ENCODE data around the gene ADIG. TPM values are rescaled to one million over a fixed set of nuclear protein-coding genes. Genes with fewer than 3 reads are reported as not detected.
A peak's percentile ranks its signal among the peaks of the same experiment; 100 is the strongest.

ADIG gene
- total and polyA plus RNA-seq, 2 of the 13 experiments (the other 11 are each of a cell fraction or from before 2014, with no cell fraction given): 0.15 TPM; not detected in 1

DNA sequence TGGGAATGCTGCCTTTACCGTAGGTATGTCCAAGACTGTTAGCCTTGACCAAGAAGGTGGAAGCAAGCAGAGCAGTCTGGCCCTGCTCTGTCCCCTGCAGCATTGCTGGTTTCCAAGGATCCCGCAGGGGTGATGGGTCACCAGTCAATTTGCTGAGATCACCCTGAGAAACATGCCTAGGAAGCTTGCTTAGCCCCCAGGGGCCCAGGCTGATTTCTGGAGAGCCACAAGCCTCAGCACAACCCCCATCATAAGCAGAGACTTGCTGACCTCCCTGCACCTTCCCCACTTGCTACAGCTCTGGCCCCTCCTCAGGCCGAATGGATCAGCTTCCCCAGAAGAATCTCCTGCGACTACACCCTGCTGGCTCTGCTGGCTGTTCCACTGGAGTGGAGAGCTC is 42.1 kb downstream of the ADIG start:
- H3K9ac ChIP-seq (ENCODE audit: insufficient read depth, low read depth, low read length): no peak overlapping the region
- H3K79me2 ChIP-seq (ENCODE audit: insufficient read depth, low read length): no peaks in the 10 kb centered on the region
- no TSS peak for BruUV-seq (replicated peaks)
- no peaks in the 10 kb centered on the region for H3K4me1 ChIP-seq (ENCODE audit: insufficient read depth, low read length)
- H3K27me3 ChIP-seq (ENCODE audit: control insufficient read depth in 1 of 2, insufficient read depth in 2 of 2, low read length in 2 of 2): peaks cover 2 to 30% of the 10 kb centered on the region in 2 experiments; a peak in 4 of 5 replicates
- 50% methylated on average over 4 of the region's 4 CpGs for WGBS (ENCODE audit: low lambda C conversion rate)
- no peak overlapping the region for H3K4me2 ChIP-seq (ENCODE audit: low read depth, low read length)
- FAIRE-seq: no peak
- ChIA-PET POLR2A (no interaction called here), CTCF (ENCODE audit: low intra/inter-chr PET ratio, low total read pairs) (no interaction called here)
- peaks cover 3% of the 10 kb centered on the region; the same call in 1 of the 2 replicates for H3K9me3 ChIP-seq (ENCODE audit: low read length)
- H4K20me1 ChIP-seq (ENCODE audit: insufficient read depth, low read length): no peaks in the 10 kb centered on the region
- H3K27ac ChIP-seq (ENCODE audit: extremely low read length, insufficient read depth, low read length): no peak overlapping the region
- TF ChIP-seq, protein P1, sequence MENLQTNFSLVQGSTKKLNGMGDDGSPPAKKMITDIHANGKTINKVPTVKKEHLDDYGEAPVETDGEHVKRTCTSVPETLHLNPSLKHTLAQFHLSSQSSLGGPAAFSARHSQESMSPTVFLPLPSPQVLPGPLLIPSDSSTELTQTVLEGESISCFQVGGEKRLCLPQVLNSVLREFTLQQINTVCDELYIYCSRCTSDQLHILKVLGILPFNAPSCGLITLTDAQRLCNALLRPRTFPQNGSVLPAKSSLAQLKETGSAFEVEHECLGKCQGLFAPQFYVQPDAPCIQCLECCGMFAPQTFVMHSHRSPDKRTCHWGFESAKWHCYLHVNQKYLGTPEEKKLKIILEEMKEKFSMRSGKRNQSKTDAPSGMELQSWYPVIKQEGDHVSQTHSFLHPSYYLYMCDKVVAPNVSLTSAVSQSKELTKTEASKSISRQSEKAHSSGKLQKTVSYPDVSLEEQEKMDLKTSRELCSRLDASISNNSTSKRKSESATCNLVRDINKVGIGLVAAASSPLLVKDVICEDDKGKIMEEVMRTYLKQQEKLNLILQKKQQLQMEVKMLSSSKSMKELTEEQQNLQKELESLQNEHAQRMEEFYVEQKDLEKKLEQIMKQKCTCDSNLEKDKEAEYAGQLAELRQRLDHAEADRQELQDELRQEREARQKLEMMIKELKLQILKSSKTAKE (CRISPR knock-in tag; IDR thresholded peaks at IDR 0.05; ENCODE audit: borderline replicate concordance): no peak
- TF ChIP-seq ZNF562 (CRISPR knock-in tag; IDR thresholded peaks at IDR 0.05; ENCODE audit: borderline replicate concordance): no peak
- no peak overlapping the region for H2AFZ ChIP-seq (ENCODE audit: low read length)
- H3K4me3 ChIP-seq (replicated peaks in 1 of 3; ENCODE audit: insufficient read depth in 1 of 3, low read depth in 2 of 3, low read length in 3 of 3): no peak overlapping the region
- no peak for ATAC-seq
- in situ Hi-C loops (cut with HindIII; ENCODE audit: extremely low pct_ligation_motif_present, low pct_unique_long_range_greater_than_20kb) (no loop called here), intact Hi-C loops (cut with micrococcal nuclease; ENCODE audit: unreplicated experiment) (no loop called here)
- DNase-seq (ENCODE audit: low spot score): no peak
- H3K36me3 ChIP-seq (replicated peaks in 1 of 2; ENCODE audit: control insufficient read depth in 1 of 2, insufficient read depth in 2 of 2, low read length in 2 of 2): no peaks in the 10 kb centered on the region

DNA sequence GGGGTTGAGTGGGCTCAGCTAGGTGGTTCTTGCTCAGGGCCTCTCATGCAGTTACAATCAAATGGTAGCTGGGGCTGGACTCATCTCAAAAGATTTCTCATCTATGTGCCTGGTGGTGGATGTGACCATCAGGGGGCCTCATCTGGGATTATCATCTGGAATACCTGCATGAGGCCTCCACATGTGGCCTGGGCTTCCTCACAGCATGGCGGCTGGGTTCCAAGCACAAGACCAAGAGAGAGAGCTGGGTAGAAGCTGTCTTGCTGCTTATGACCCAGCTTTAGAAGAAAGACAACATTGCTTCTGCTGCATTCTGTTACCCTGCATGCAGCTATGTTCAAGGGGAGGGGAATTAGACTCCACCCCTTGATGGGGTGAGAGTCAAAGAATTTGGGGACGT is 43.1 kb downstream of the ADIG start:
- ATAC-seq (no peak), FAIRE-seq (no peak), DNase-seq (ENCODE audit: low spot score) (no peak)
- Histone ChIP-seq H3K4me1 (ENCODE audit: insufficient read depth, low read length) (no peaks in the 10 kb centered on the region), H3K9me3 (ENCODE audit: low read length) (peaks cover 3% of the 10 kb centered on the region; the same call in 1 of the 2 replicates), H3K36me3 (replicated peaks in 1 of 2; ENCODE audit: control insufficient read depth in 1 of 2, insufficient read depth in 2 of 2, low read length in 2 of 2) (no peaks in the 10 kb centered on the region), H3K27ac (ENCODE audit: extremely low read length, insufficient read depth, low read length) (no peak overlapping the region), H3K4me2 (ENCODE audit: low read depth, low read length) (no peak overlapping the region), H4K20me1 (ENCODE audit: insufficient read depth, low read length) (no peaks in the 10 kb centered on the region), H3K27me3 (ENCODE audit: control insufficient read depth in 1 of 2, insufficient read depth in 2 of 2, low read length in 2 of 2) (peaks cover 2 to 24% of the 10 kb centered on the region in 2 experiments), H2AFZ (ENCODE audit: low read length) (no peak overlapping the region), H3K79me2 (ENCODE audit: insufficient read depth, low read length) (no peaks in the 10 kb centered on the region), H3K9ac (ENCODE audit: insufficient read depth, low read depth, low read length) (no peak overlapping the region), H3K4me3 (replicated peaks in 1 of 3; ENCODE audit: insufficient read depth in 1 of 3, low read depth in 2 of 3, low read length in 3 of 3) (no peak overlapping the region)
- ChIA-PET POLR2A (no interaction called here), CTCF (ENCODE audit: low intra/inter-chr PET ratio, low total read pairs) (no interaction called here)
- 59% methylated on average over 2 of the region's 2 CpGs for WGBS (ENCODE audit: low lambda C conversion rate)
- TF ChIP-seq YY1 (IDR thresholded peaks at IDR 0.05; ENCODE audit: insufficient read depth, insufficient replicate concordance, low read depth, low read length) (peak; percentile 57), NFE2 (CRISPR knock-in tag; IDR thresholded peaks at IDR 0.05) (no peak), GTF2F1 (IDR thresholded peaks at IDR 0.05; ENCODE audit: low read length) (no peak), POLR2AphosphoS5 (IDR thresholded peaks at IDR 0.05; ENCODE audit: low read depth, low read length) (no peak)
- in situ Hi-C loops (cut with HindIII; ENCODE audit: extremely low pct_ligation_motif_present, low pct_unique_long_range_greater_than_20kb): no loop called here
- BruUV-seq (replicated peaks): no TSS peak
- intact Hi-C loops (cut with micrococcal nuclease; ENCODE audit: unreplicated experiment): no loop called here

All from HepG2 (cell line).